Measurements from ENCODE around the gene LTBP3. TPM values are rescaled to one million over a fixed set of nuclear protein-coding genes. Genes with fewer than 3 reads are reported as not detected.

Gene LTBP3
- total RNA-seq, 1 experiment from 2014 or later, result 92.1 TPM

- H3K4me3 ChIP-seq (ENCODE audit: low read depth, low read length, poor library complexity, severe bottlenecking), result no peak overlapping the region
- CTCF ChIA-PET, result no interaction called here
- peak overlapping the region; percentile 90 for H3K27ac ChIP-seq (ENCODE audit: low read depth, low read length, poor library complexity, severe bottlenecking)
- POLR2A ChIA-PET (ENCODE audit: low non-redundant PET), result interaction anchor here (0.7 to 4.1 kb wide), 3 partner anchors 10 to 12 kb away, joined by 3 to 37 read pairs (median 3); partner anchors contain the start of gene MALAT1
- no peak for TF ChIP-seq EZH2 (IDR thresholded peaks at IDR 0.05; ENCODE audit: borderline replicate concordance, low read depth, low read length, poor library complexity, severe bottlenecking)
- TF ChIP-seq, protein P1, sequence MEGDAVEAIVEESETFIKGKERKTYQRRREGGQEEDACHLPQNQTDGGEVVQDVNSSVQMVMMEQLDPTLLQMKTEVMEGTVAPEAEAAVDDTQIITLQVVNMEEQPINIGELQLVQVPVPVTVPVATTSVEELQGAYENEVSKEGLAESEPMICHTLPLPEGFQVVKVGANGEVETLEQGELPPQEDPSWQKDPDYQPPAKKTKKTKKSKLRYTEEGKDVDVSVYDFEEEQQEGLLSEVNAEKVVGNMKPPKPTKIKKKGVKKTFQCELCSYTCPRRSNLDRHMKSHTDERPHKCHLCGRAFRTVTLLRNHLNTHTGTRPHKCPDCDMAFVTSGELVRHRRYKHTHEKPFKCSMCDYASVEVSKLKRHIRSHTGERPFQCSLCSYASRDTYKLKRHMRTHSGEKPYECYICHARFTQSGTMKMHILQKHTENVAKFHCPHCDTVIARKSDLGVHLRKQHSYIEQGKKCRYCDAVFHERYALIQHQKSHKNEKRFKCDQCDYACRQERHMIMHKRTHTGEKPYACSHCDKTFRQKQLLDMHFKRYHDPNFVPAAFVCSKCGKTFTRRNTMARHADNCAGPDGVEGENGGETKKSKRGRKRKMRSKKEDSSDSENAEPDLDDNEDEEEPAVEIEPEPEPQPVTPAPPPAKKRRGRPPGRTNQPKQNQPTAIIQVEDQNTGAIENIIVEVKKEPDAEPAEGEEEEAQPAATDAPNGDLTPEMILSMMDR (conservative IDR thresholded peaks at IDR 0.05; ENCODE audit: low read depth, low read length), result no peak
- DNase-seq (ENCODE audit: low spot score), result peak; percentile 3
- no TSS peak for BruUV-seq (replicated peaks)
- no peaks in the 10 kb centered on the region for H3K27me3 ChIP-seq (replicated peaks; ENCODE audit: insufficient read depth, low read depth, low read length, poor library complexity)
- no peaks in the 10 kb centered on the region for H3K9me3 ChIP-seq (ENCODE audit: low read depth, low read length, poor library complexity, severe bottlenecking)
- peaks cover 83% of the 10 kb centered on the region for H3K4me1 ChIP-seq (ENCODE audit: insufficient read depth, low read length, poor library complexity, severe bottlenecking)
- H3K36me3 ChIP-seq (ENCODE audit: insufficient read depth, low read length, poor library complexity, severe bottlenecking), result no peaks in the 10 kb centered on the region
- intact Hi-C loops (cut with micrococcal nuclease; ENCODE audit: unreplicated experiment), result no loop called here
Observed at GRCh38 chr11:65489706-65490320, 68.3 kb downstream of the LTBP3 start.

DNA sequence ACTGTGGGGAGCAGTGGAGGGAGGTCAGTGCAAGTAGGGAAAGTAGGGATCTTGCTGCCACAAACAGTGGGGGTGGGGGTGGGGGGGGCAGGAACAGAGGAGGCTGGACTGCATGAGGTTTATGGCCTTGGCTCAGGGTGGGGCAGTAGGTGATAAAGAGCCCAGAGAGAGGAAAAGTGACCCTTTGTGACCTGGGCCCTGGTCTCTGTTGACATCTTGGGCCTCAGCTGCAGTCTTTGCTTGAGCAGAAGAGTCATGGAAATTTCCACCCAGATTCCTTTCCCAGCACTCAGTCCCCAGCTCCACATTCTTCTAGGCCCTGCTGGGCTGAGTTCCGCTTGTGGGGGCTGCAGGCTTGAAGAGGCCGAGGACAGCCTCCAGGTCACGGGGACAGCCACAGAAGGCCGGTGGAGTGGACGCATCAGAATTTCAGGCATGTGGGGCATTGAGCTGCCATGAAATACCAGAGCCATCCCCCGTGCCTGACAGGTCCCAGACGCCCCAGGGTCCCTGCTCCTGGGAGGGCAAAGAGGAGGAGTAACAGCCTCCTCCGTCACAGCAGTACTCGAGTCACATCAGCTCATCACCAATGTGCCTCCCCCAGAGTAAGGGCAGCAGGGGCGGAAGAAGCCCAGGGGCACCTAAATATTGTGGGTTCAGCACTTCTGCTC, 69.0 kb downstream of the LTBP3 start:
- Histone ChIP-seq H3K27ac (ENCODE audit: low read depth, low read length, poor library complexity, severe bottlenecking) (peak overlapping the region; percentile 90), H3K9me3 (ENCODE audit: low read depth, low read length, poor library complexity, severe bottlenecking) (no peaks in the 10 kb centered on the region), H3K27me3 (replicated peaks; ENCODE audit: insufficient read depth, low read depth, low read length, poor library complexity) (no peaks in the 10 kb centered on the region), H3K4me1 (ENCODE audit: insufficient read depth, low read length, poor library complexity, severe bottlenecking) (peaks cover 78% of the 10 kb centered on the region), H3K4me3 (ENCODE audit: low read depth, low read length, poor library complexity, severe bottlenecking) (no peak overlapping the region), H3K36me3 (ENCODE audit: insufficient read depth, low read length, poor library complexity, severe bottlenecking) (no peaks in the 10 kb centered on the region)
- CTCF ChIA-PET, result no interaction called here
- intact Hi-C loops (cut with micrococcal nuclease; ENCODE audit: unreplicated experiment), result no loop called here
- no TSS peak for BruUV-seq (replicated peaks)
- no peak for DNase-seq (ENCODE audit: low spot score)
- TF ChIP-seq, protein P1 (conservative IDR thresholded peaks at IDR 0.05; ENCODE audit: low read depth, low read length), result no peak
- no peak for TF ChIP-seq EZH2 (IDR thresholded peaks at IDR 0.05; ENCODE audit: borderline replicate concordance, low read depth, low read length, poor library complexity, severe bottlenecking)
- POLR2A ChIA-PET (ENCODE audit: low non-redundant PET), result interaction anchor here (0.7 to 4.1 kb wide), 5 partner anchors 8 to 17 kb away, joined by 3 to 37 read pairs (median 3); partner anchors contain the start of gene MALAT1

Other genes starting within 250 kb of the LTBP3 start
- gene CDC42EP2, start 243.5 kb downstream of the LTBP3 start, total RNA-seq (2021), result 4.8 and 5.4 TPM in 2 replicates
- 125 and 149 TPM in 2 replicates for gene DPF2, start 224.5 kb downstream of the LTBP3 start, total RNA-seq (2021)
- gene TIGD3, start 203.6 kb downstream of the LTBP3 start, total RNA-seq (2021), result 2.3 and 3.5 TPM in 2 replicates
- 5.3 and 7.4 TPM in 2 replicates for gene SLC25A45, start 175.7 kb downstream of the LTBP3 start, total RNA-seq (2021)
- 43.2 and 51.1 TPM in 2 replicates for gene FRMD8, start 171.7 kb downstream of the LTBP3 start, total RNA-seq (2021)
- gene NEAT1, start 135.6 kb downstream of the LTBP3 start, total RNA-seq (2021), result 196 and 211 TPM in 2 replicates
- 4,586 and 4,701 TPM in 2 replicates for gene MALAT1, start 59.3 kb downstream of the LTBP3 start, total RNA-seq (2021)
- gene SCYL1, start 33.3 kb downstream of the LTBP3 start, total RNA-seq (2021), result 90.6 and 95.7 TPM in 2 replicates
- 95.4 and 98.9 TPM in 2 replicates for gene ZNRD2, start 12.1 kb upstream of the LTBP3 start, total RNA-seq (2021)
- 79.8 and 88.3 TPM in 2 replicates for gene FAM89B, start 14.2 kb upstream of the LTBP3 start, total RNA-seq (2021)
- gene EHBP1L1, start 17.7 kb upstream of the LTBP3 start, total RNA-seq (2021), result 29.5 and 40.9 TPM in 2 replicates
- gene KCNK7, start 37.4 kb upstream of the LTBP3 start, total RNA-seq (2021), result 1.7 and 2.3 TPM in 2 replicates
- gene MAP3K11, start 55.9 kb upstream of the LTBP3 start, total RNA-seq (2021), result 92.8 and 94.2 TPM in 2 replicates
- 63.4 and 68.0 TPM in 2 replicates for gene PCNX3, start 57.4 kb upstream of the LTBP3 start, total RNA-seq (2021)
- gene SIPA1, start 79.7 kb upstream of the LTBP3 start, total RNA-seq (2021), result 30.0 and 43.2 TPM in 2 replicates
- gene RELA, start 104.6 kb upstream of the LTBP3 start, total RNA-seq (2021), result 92.0 and 99.3 TPM in 2 replicates
- 68.1 and 71.3 TPM in 2 replicates for gene KAT5, start 153.9 kb upstream of the LTBP3 start, total RNA-seq (2021)
- gene RNASEH2C, start 162.4 kb upstream of the LTBP3 start, total RNA-seq (2021), result 73.6 and 80.2 TPM in 2 replicates
- 22.5 and 22.8 TPM in 2 replicates for gene AP5B1, start 222.6 kb upstream of the LTBP3 start, total RNA-seq (2021)
- not detected in 2 replicates for gene OVOL1, start 228.7 kb upstream of the LTBP3 start, total RNA-seq (2021)